ENCODE data around the gene ADGRE3.

The ADGRE3 gene

GRCh38 chr19:14689598-14690503 is 15.2 kb upstream of the ADGRE3 start, which contains the start of gene ZNF333:
Gene ZNF333, plus strand, starts transcription at chr19:14690048. Its CDS starts 3,444 bp downstream, at chr19:14693492.
- no peaks in the 10 kb centered on the region for H3K9me3 ChIP-seq (ENCODE audit: control insufficient read depth, insufficient read depth, low read length)
- H3K9ac ChIP-seq (ENCODE audit: low read depth, low read length) = peak within 1 kb of the TSS; percentile 76
- H3K36me3 ChIP-seq (ENCODE audit: control insufficient read depth, insufficient read depth, low read length) = peaks cover 2% of the 10 kb centered on the region
- H3K4me1 ChIP-seq (ENCODE audit: control insufficient read depth, insufficient read depth, low read length) = no peaks in the 10 kb centered on the region
- H3K27me3 ChIP-seq (ENCODE audit: control insufficient read depth, insufficient read depth, low read length) = no peaks in the 10 kb centered on the region
- H3K4me3 ChIP-seq (ENCODE audit: low read depth, low read length) = peak within 1 kb of the TSS; percentile 94

GRCh38 chr19:14686411-14686810 is 11.8 kb upstream of the ADGRE3 start:
- no peak overlapping the region for H3K4me3 ChIP-seq (ENCODE audit: low read depth, low read length)
- no peak overlapping the region for H3K9ac ChIP-seq (ENCODE audit: low read depth, low read length)
- peaks cover 4% of the 10 kb centered on the region for H3K27me3 ChIP-seq (ENCODE audit: control insufficient read depth, insufficient read depth, low read length)
- no peaks in the 10 kb centered on the region for H3K9me3 ChIP-seq (ENCODE audit: control insufficient read depth, insufficient read depth, low read length)
- H3K4me1 ChIP-seq (ENCODE audit: control insufficient read depth, insufficient read depth, low read length) = no peaks in the 10 kb centered on the region
- no peaks in the 10 kb centered on the region for H3K36me3 ChIP-seq (ENCODE audit: control insufficient read depth, insufficient read depth, low read length)

- H3K36me3 ChIP-seq (ENCODE audit: control insufficient read depth, insufficient read depth, low read length) = no peaks in the 10 kb centered on the region
- peaks cover 6% of the 10 kb centered on the region for H3K27me3 ChIP-seq (ENCODE audit: control insufficient read depth, insufficient read depth, low read length)
- no peak overlapping the region for H3K9ac ChIP-seq (ENCODE audit: low read depth, low read length)
- H3K4me3 ChIP-seq (ENCODE audit: low read depth, low read length) = no peak overlapping the region
- H3K4me1 ChIP-seq (ENCODE audit: control insufficient read depth, insufficient read depth, low read length) = no peaks in the 10 kb centered on the region
- H3K9me3 ChIP-seq (ENCODE audit: control insufficient read depth, insufficient read depth, low read length) = no peaks in the 10 kb centered on the region
These were observed 8.8 kb upstream of the ADGRE3 start for GRCh38 chr19:14683439-14683838.

GRCh38 chr19:14682084-14682483 is 7.4 kb upstream of the ADGRE3 start:
- Histone ChIP-seq H3K9ac (ENCODE audit: low read depth, low read length) (no peak overlapping the region), H3K9me3 (ENCODE audit: control insufficient read depth, insufficient read depth, low read length) (no peaks in the 10 kb centered on the region), H3K27me3 (ENCODE audit: control insufficient read depth, insufficient read depth, low read length) (peaks cover 6% of the 10 kb centered on the region), H3K36me3 (ENCODE audit: control insufficient read depth, insufficient read depth, low read length) (no peaks in the 10 kb centered on the region), H3K4me1 (ENCODE audit: control insufficient read depth, insufficient read depth, low read length) (no peaks in the 10 kb centered on the region), H3K4me3 (ENCODE audit: low read depth, low read length) (no peak overlapping the region)

GRCh38 chr19:14678199-14678598 is 3.6 kb upstream of the ADGRE3 start:
- Histone ChIP-seq H3K27me3 (ENCODE audit: control insufficient read depth, insufficient read depth, low read length) (peaks cover 6% of the 10 kb centered on the region), H3K9ac (ENCODE audit: low read depth, low read length) (no peak overlapping the region), H3K9me3 (ENCODE audit: control insufficient read depth, insufficient read depth, low read length) (no peaks in the 10 kb centered on the region), H3K36me3 (ENCODE audit: control insufficient read depth, insufficient read depth, low read length) (no peaks in the 10 kb centered on the region), H3K4me3 (ENCODE audit: low read depth, low read length) (no peak overlapping the region), H3K4me1 (ENCODE audit: control insufficient read depth, insufficient read depth, low read length) (no peaks in the 10 kb centered on the region)

GRCh38 chr19:14677464-14677863 is 2.8 kb upstream of the ADGRE3 start:
- Histone ChIP-seq H3K9ac (ENCODE audit: low read depth, low read length) (no peak overlapping the region), H3K36me3 (ENCODE audit: control insufficient read depth, insufficient read depth, low read length) (no peaks in the 10 kb centered on the region), H3K4me1 (ENCODE audit: control insufficient read depth, insufficient read depth, low read length) (no peaks in the 10 kb centered on the region), H3K27me3 (ENCODE audit: control insufficient read depth, insufficient read depth, low read length) (peaks cover 6% of the 10 kb centered on the region), H3K9me3 (ENCODE audit: control insufficient read depth, insufficient read depth, low read length) (no peaks in the 10 kb centered on the region), H3K4me3 (ENCODE audit: low read depth, low read length) (no peak overlapping the region)

GRCh38 chr19:14676762-14677161 is 2.1 kb upstream of the ADGRE3 start:
- Histone ChIP-seq H3K27me3 (ENCODE audit: control insufficient read depth, insufficient read depth, low read length) (peaks cover 2% of the 10 kb centered on the region), H3K4me3 (ENCODE audit: low read depth, low read length) (no peak overlapping the region), H3K4me1 (ENCODE audit: control insufficient read depth, insufficient read depth, low read length) (no peaks in the 10 kb centered on the region), H3K36me3 (ENCODE audit: control insufficient read depth, insufficient read depth, low read length) (no peaks in the 10 kb centered on the region), H3K9ac (ENCODE audit: low read depth, low read length) (no peak overlapping the region), H3K9me3 (ENCODE audit: control insufficient read depth, insufficient read depth, low read length) (no peaks in the 10 kb centered on the region)

GRCh38 chr19:14673088-14673487 is 1.6 kb downstream of the ADGRE3 start:
- no peak overlapping the region for H3K4me3 ChIP-seq (ENCODE audit: low read depth, low read length)
- no peak overlapping the region for H3K9ac ChIP-seq (ENCODE audit: low read depth, low read length)
- H3K4me1 ChIP-seq (ENCODE audit: control insufficient read depth, insufficient read depth, low read length) = no peaks in the 10 kb centered on the region
- H3K36me3 ChIP-seq (ENCODE audit: control insufficient read depth, insufficient read depth, low read length) = no peaks in the 10 kb centered on the region
- H3K9me3 ChIP-seq (ENCODE audit: control insufficient read depth, insufficient read depth, low read length) = no peaks in the 10 kb centered on the region
- H3K27me3 ChIP-seq (ENCODE audit: control insufficient read depth, insufficient read depth, low read length) = no peaks in the 10 kb centered on the region

GRCh38 chr19:14672188-14672872 is 2.3 kb downstream of the ADGRE3 start:
- H3K9me3 ChIP-seq (ENCODE audit: control insufficient read depth, insufficient read depth, low read length) = no peaks in the 10 kb centered on the region
- H3K36me3 ChIP-seq (ENCODE audit: control insufficient read depth, insufficient read depth, low read length) = no peaks in the 10 kb centered on the region
- no peaks in the 10 kb centered on the region for H3K4me1 ChIP-seq (ENCODE audit: control insufficient read depth, insufficient read depth, low read length)
- H3K9ac ChIP-seq (ENCODE audit: low read depth, low read length) = no peak overlapping the region
- no peaks in the 10 kb centered on the region for H3K27me3 ChIP-seq (ENCODE audit: control insufficient read depth, insufficient read depth, low read length)
- no peak overlapping the region for H3K4me3 ChIP-seq (ENCODE audit: low read depth, low read length)

- Histone ChIP-seq H3K9me3 (ENCODE audit: control insufficient read depth, insufficient read depth, low read length) (no peaks in the 10 kb centered on the region), H3K36me3 (ENCODE audit: control insufficient read depth, insufficient read depth, low read length) (no peaks in the 10 kb centered on the region), H3K4me1 (ENCODE audit: control insufficient read depth, insufficient read depth, low read length) (no peaks in the 10 kb centered on the region), H3K4me3 (ENCODE audit: low read depth, low read length) (no peak overlapping the region), H3K9ac (ENCODE audit: low read depth, low read length) (no peak overlapping the region), H3K27me3 (ENCODE audit: control insufficient read depth, insufficient read depth, low read length) (no peaks in the 10 kb centered on the region)
These were observed 4.2 kb downstream of the ADGRE3 start for GRCh38 chr19:14670408-14670807.

GRCh38 chr19:14669940-14670339 is 4.7 kb downstream of the ADGRE3 start:
- H3K36me3 ChIP-seq (ENCODE audit: control insufficient read depth, insufficient read depth, low read length) = no peaks in the 10 kb centered on the region
- no peaks in the 10 kb centered on the region for H3K27me3 ChIP-seq (ENCODE audit: control insufficient read depth, insufficient read depth, low read length)
- H3K9me3 ChIP-seq (ENCODE audit: control insufficient read depth, insufficient read depth, low read length) = no peaks in the 10 kb centered on the region
- H3K4me3 ChIP-seq (ENCODE audit: low read depth, low read length) = no peak overlapping the region
- H3K9ac ChIP-seq (ENCODE audit: low read depth, low read length) = no peak overlapping the region
- H3K4me1 ChIP-seq (ENCODE audit: control insufficient read depth, insufficient read depth, low read length) = no peaks in the 10 kb centered on the region

Measured in iPS-15b (cell line).